ENCODE measurements around the gene PEG3. TPM values are rescaled to one million over a fixed set of nuclear protein-coding genes. Genes with fewer than 3 reads are reported as not detected.

PEG3 gene
- total and polyA plus RNA-seq, 2 of the 4 experiments (the other 2 are of a cell fraction): not detected

GRCh38 chr19:56868446-56868845, 27.9 kb upstream of the PEG3 start:
- H3K9ac ChIP-seq (ENCODE audit: low read depth, low read length): no peak overlapping the region
- no peaks in the 10 kb centered on the region for H3K79me1 ChIP-seq (ENCODE audit: low read depth in 1 of 2, low read length in 2 of 2)
- dilution Hi-C loops (cut with HindIII; ENCODE audit: low sequenced_read_pairs, unreplicated experiment): no loop called here

More at GRCh38 chr19:56868446-56868845, 27.9 kb upstream of the PEG3 start:
- Histone ChIP-seq H3K9me3 (ENCODE audit: control insufficient read depth, insufficient read depth, low read length) (peaks cover 29% of the 10 kb centered on the region), H3K56ac (ENCODE audit: extremely low read depth, insufficient read depth, low read length) (no peak overlapping the region), H2AFZ (replicated peaks; ENCODE audit: low read length, poor library complexity) (no peak overlapping the region), H2BK20ac (ENCODE audit: low read depth, low read length) (no peak overlapping the region), H3K23ac (ENCODE audit: low read depth, low read length) (no peak overlapping the region), H3K4me2 (ENCODE audit: low read depth, low read length) (no peak overlapping the region), H4K91ac (ENCODE audit: insufficient read depth, low read depth, low read length) (no peak overlapping the region), H2AK9ac (replicated peaks; ENCODE audit: low read depth, low read length, poor library complexity) (no peak overlapping the region), H3K4me3 (ENCODE audit: insufficient read depth, low read depth, low read length) (no peak overlapping the region), H3K4me1 (ENCODE audit: control insufficient read depth, insufficient read depth, low read length) (no peaks in the 10 kb centered on the region), H4K5ac (ENCODE audit: low read depth, low read length) (no peak overlapping the region), H2BK120ac (ENCODE audit: low read depth, low read length) (no peak overlapping the region), H3K27ac (ENCODE audit: insufficient read depth, low read length) (no peak overlapping the region), H2BK5ac (ENCODE audit: low read depth, low read length, poor library complexity, severe bottlenecking) (no peak overlapping the region), H3K14ac (replicated peaks; ENCODE audit: low read depth, low read length) (no peak overlapping the region), H3K36me3 (ENCODE audit: control insufficient read depth, insufficient read depth, low read length) (no peaks in the 10 kb centered on the region), H3K27me3 (ENCODE audit: control insufficient read depth, insufficient read depth, low read length) (no peaks in the 10 kb centered on the region), H3K18ac (ENCODE audit: low read depth, low read length) (no peak overlapping the region), H3K4ac (ENCODE audit: low read depth, low read length) (no peak overlapping the region), H4K8ac (ENCODE audit: low read depth in 2 of 2, low read length in 2 of 2) (no peak overlapping the region), H4K20me1 (ENCODE audit: insufficient read depth, low read length) (no peaks in the 10 kb centered on the region), H2AK5ac (ENCODE audit: low read depth, low read length) (no peak overlapping the region), H2BK15ac (ENCODE audit: low read depth, low read length) (no peak overlapping the region), H3K9me1 (ENCODE audit: insufficient read depth, low read length) (no peaks in the 10 kb centered on the region)
- no peak for DNase-seq
- no peak for TF ChIP-seq CTCF (conservative IDR thresholded peaks at IDR 0.05; ENCODE audit: low read depth, low read length)
- no peak for TF ChIP-seq SMC3 (IDR thresholded peaks at IDR 0.05; ENCODE audit: low read depth, low read length)
- no peak for TF ChIP-seq FOS (IDR thresholded peaks at IDR 0.05; ENCODE audit: low read depth, low read length)
- TF ChIP-seq POLR2A (IDR thresholded peaks at IDR 0.05; ENCODE audit: low read depth, low read length): no peak
- no peak for TF ChIP-seq ELK1 (IDR thresholded peaks at IDR 0.05; ENCODE audit: borderline replicate concordance, low read depth, low read length)
- no peak for TF ChIP-seq RFX5 (IDR thresholded peaks at IDR 0.05; ENCODE audit: low read depth, low read length)
- no peak for TF ChIP-seq RCOR1 (IDR thresholded peaks at IDR 0.05; ENCODE audit: insufficient replicate concordance, low read length)
- TF ChIP-seq CEBPB (IDR thresholded peaks at IDR 0.05; ENCODE audit: low read depth, low read length): no peak
- no peak for TF ChIP-seq MXI1 (IDR thresholded peaks at IDR 0.05; ENCODE audit: borderline replicate concordance, low read depth, low read length)
- WGBS, 2 experiments (ENCODE audit: extremely low coverage in 2 of 2, insufficient read length in 1 of 2): no CpG with 5 or more reads among the region's 1 CpG
- in situ Hi-C loops (cut with MboI; ENCODE audit: low sequenced_read_pairs): no loop called here
- BruUV-seq (replicated peaks): no TSS peak
- no peak for ATAC-seq (ENCODE audit: low read depth)
- CTCF ChIA-PET: no interaction called here
- POLR2A ChIA-PET (ENCODE audit: unreplicated experiment): no interaction called here
- intact Hi-C loops (cut with micrococcal nuclease): no loop called here

Measured in IMR-90 (cell line).